ENCODE data around the gene TIAL1. TPM values are rescaled to one million over a fixed set of nuclear protein-coding genes. Genes with fewer than 3 reads are reported as not detected.

The TIAL1 gene
- total and polyA plus RNA-seq, 2 of the 13 experiments (the other 11 are each of a cell fraction or from before 2014, with no cell fraction given): 31.5 to 148 TPM

DNA sequence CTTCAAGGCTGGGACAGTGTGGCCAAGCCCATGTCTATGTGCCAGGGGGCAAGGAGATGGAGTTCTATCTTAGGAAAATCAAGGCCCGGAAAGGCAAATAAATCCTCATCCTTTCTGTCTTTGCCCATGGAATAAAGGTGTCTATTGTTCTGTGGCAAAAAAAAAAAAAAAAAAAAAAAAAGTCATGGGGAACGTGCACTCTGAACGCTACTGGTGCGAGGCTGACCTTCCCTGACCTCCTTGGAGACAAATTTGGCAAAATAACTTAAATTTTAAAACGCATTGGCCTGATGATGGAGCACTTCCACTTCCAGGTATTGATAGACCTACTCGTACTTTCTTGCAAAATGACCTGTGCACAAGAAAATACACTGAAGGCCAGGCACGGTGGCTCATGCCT lies 42.2 kb upstream of the TIAL1 start (continued):
- TF ChIP-seq RARA (CRISPR knock-in tag; IDR thresholded peaks at IDR 0.05) (peak; percentile 31; the same call in 1 of the 2 replicates), ZNF331 (CRISPR knock-in tag; IDR thresholded peaks at IDR 0.05) (no peak), RFXANK (CRISPR knock-in tag; IDR thresholded peaks at IDR 0.05) (no peak), MEF2D (CRISPR knock-in tag; IDR thresholded peaks at IDR 0.05) (no peak), SOX13 (IDR thresholded peaks at IDR 0.05) (no peak), SOX13 (CRISPR knock-in tag; conservative IDR thresholded peaks at IDR 0.05 in 1 of 2, IDR thresholded peaks at IDR 0.05 in 1 of 2) (peak in 1 of 2 experiments; percentile 69; a peak in 2 of 4 replicates), SP4 (CRISPR knock-in tag; IDR thresholded peaks at IDR 0.05) (no peak), TGIF2 (CRISPR knock-in tag; IDR thresholded peaks at IDR 0.05) (no peak), POLR2AphosphoS5 (IDR thresholded peaks at IDR 0.05; ENCODE audit: low read depth, low read length) (no peak), DR1 (CRISPR knock-in tag; IDR thresholded peaks at IDR 0.05) (no peak), MBD4 (IDR thresholded peaks at IDR 0.05; ENCODE audit: borderline replicate concordance, low read length) (no peak), HNF4G (IDR thresholded peaks at IDR 0.05; ENCODE audit: borderline replicate concordance, low read depth, low read length) (0 out of 2 replicates have a peak, but pooled peaks have one; percentile 7), HNF4G (CRISPR knock-in tag; IDR thresholded peaks at IDR 0.05; ENCODE audit: borderline replicate concordance, low read depth) (no peak), SMAD3 (CRISPR knock-in tag; IDR thresholded peaks at IDR 0.05) (no peak), ZNF678 (CRISPR knock-in tag; IDR thresholded peaks at IDR 0.05) (no peak), SAP130 (CRISPR knock-in tag; IDR thresholded peaks at IDR 0.05; ENCODE audit: low read depth) (no peak), ZFP41 (CRISPR knock-in tag; IDR thresholded peaks at IDR 0.05; ENCODE audit: borderline replicate concordance) (no peak), TCF7L2 (IDR thresholded peaks at IDR 0.05; ENCODE audit: low read depth, low read length) (no peak)
- TF ChIP-seq, protein P1, sequence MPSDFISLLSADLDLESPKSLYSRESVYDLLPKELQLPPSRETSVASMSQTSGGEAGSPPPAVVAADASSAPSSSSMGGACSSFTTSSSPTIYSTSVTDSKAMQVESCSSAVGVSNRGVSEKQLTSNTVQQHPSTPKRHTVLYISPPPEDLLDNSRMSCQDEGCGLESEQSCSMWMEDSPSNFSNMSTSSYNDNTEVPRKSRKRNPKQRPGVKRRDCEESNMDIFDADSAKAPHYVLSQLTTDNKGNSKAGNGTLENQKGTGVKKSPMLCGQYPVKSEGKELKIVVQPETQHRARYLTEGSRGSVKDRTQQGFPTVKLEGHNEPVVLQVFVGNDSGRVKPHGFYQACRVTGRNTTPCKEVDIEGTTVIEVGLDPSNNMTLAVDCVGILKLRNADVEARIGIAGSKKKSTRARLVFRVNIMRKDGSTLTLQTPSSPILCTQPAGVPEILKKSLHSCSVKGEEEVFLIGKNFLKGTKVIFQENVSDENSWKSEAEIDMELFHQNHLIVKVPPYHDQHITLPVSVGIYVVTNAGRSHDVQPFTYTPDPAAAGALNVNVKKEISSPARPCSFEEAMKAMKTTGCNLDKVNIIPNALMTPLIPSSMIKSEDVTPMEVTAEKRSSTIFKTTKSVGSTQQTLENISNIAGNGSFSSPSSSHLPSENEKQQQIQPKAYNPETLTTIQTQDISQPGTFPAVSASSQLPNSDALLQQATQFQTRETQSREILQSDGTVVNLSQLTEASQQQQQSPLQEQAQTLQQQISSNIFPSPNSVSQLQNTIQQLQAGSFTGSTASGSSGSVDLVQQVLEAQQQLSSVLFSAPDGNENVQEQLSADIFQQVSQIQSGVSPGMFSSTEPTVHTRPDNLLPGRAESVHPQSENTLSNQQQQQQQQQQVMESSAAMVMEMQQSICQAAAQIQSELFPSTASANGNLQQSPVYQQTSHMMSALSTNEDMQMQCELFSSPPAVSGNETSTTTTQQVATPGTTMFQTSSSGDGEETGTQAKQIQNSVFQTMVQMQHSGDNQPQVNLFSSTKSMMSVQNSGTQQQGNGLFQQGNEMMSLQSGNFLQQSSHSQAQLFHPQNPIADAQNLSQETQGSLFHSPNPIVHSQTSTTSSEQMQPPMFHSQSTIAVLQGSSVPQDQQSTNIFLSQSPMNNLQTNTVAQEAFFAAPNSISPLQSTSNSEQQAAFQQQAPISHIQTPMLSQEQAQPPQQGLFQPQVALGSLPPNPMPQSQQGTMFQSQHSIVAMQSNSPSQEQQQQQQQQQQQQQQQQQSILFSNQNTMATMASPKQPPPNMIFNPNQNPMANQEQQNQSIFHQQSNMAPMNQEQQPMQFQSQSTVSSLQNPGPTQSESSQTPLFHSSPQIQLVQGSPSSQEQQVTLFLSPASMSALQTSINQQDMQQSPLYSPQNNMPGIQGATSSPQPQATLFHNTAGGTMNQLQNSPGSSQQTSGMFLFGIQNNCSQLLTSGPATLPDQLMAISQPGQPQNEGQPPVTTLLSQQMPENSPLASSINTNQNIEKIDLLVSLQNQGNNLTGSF (CRISPR knock-in tag; IDR thresholded peaks at IDR 0.05): no peak
- TF ChIP-seq, protein P2, sequence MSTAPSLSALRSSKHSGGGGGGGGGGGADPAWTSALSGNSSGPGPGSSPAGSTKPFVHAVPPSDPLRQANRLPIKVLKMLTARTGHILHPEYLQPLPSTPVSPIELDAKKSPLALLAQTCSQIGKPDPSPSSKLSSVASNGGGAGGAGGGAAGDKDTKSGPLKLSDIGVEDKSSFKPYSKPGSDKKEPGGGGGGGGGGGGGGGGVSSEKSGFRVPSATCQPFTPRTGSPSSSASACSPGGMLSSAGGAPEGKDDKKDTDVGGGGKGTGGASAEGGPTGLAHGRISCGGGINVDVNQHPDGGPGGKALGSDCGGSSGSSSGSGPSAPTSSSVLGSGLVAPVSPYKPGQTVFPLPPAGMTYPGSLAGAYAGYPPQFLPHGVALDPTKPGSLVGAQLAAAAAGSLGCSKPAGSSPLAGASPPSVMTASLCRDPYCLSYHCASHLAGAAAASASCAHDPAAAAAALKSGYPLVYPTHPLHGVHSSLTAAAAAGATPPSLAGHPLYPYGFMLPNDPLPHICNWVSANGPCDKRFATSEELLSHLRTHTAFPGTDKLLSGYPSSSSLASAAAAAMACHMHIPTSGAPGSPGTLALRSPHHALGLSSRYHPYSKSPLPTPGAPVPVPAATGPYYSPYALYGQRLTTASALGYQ (CRISPR knock-in tag; IDR thresholded peaks at IDR 0.05): no peak
- TF ChIP-seq, protein P3, sequence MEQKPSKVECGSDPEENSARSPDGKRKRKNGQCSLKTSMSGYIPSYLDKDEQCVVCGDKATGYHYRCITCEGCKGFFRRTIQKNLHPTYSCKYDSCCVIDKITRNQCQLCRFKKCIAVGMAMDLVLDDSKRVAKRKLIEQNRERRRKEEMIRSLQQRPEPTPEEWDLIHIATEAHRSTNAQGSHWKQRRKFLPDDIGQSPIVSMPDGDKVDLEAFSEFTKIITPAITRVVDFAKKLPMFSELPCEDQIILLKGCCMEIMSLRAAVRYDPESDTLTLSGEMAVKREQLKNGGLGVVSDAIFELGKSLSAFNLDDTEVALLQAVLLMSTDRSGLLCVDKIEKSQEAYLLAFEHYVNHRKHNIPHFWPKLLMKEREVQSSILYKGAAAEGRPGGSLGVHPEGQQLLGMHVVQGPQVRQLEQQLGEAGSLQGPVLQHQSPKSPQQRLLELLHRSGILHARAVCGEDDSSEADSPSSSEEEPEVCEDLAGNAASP (CRISPR knock-in tag; IDR thresholded peaks at IDR 0.05; ENCODE audit: borderline replicate concordance): peak; percentile 76; the same call in 1 of the 2 replicates
- TF ChIP-seq, protein P4, sequence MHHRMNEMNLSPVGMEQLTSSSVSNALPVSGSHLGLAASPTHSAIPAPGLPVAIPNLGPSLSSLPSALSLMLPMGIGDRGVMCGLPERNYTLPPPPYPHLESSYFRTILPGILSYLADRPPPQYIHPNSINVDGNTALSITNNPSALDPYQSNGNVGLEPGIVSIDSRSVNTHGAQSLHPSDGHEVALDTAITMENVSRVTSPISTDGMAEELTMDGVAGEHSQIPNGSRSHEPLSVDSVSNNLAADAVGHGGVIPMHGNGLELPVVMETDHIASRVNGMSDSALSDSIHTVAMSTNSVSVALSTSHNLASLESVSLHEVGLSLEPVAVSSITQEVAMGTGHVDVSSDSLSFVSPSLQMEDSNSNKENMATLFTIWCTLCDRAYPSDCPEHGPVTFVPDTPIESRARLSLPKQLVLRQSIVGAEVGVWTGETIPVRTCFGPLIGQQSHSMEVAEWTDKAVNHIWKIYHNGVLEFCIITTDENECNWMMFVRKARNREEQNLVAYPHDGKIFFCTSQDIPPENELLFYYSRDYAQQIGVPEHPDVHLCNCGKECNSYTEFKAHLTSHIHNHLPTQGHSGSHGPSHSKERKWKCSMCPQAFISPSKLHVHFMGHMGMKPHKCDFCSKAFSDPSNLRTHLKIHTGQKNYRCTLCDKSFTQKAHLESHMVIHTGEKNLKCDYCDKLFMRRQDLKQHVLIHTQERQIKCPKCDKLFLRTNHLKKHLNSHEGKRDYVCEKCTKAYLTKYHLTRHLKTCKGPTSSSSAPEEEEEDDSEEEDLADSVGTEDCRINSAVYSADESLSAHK (CRISPR knock-in tag; IDR thresholded peaks at IDR 0.05; ENCODE audit: borderline replicate concordance): no peak

Data from HepG2 (cell line).